Panc1 (cell line): ENCODE results near the gene AKAP6. TPM values are rescaled to one million over a fixed set of nuclear protein-coding genes. Genes with fewer than 3 reads are reported as not detected.

Experiments
- ATAC-seq: fragments of 200-7000 bp; cut with Tn5 transposase; 2 replicates; pipeline ENCODE4 v1.9.1; 2020; ENCODE audit warnings: mild to moderate bottlenecking, moderate library complexity
- BruUV-seq: library from RNA; stranded (reverse); fragments of 400-500 nt; replicated peaks from 2 replicates; lab custom pipeline; 2021; lab: Mats Ljungman, UMichigan
- CTCF ChIA-PET: fragments of 300-600 bp; sonication (Branson Sonifier 250); formaldehyde crosslinking; loops from one replicate; lab custom pipeline; 2022; ENCODE audit warnings: antibody characterized with exemption; lab: Charles Lee
- POLR2A ChIA-PET: fragments of 300-600 bp; sonication (Branson Sonifier 250); formaldehyde crosslinking; loops from one replicate; lab custom pipeline; 2022; ENCODE audit warnings: antibody characterized with exemption; lab: Charles Lee
- DNase-seq: peaks from one replicate; pipeline ENCODE4 v3.0.0-alpha.2; 2010; ENCODE audit warnings: low read depth, low spot score
- H3K27ac ChIP-seq: 2 replicates; pipeline ENCODE4 v1.5.1; 2011; ENCODE audit warnings: mild to moderate bottlenecking, low read length, inconsistent platforms
- H3K27me3 ChIP-seq: fragments of 200-500 bp; sonication (Bioruptor generic); 2 replicates; pipeline ENCODE4 v1.6.0; 2014; ENCODE audit warnings: low read length, inconsistent platforms; ENCODE audit not compliant: control insufficient read depth, insufficient read depth
- H3K36me3 ChIP-seq: fragments of 200-500 bp; sonication (Bioruptor generic); 2 replicates; pipeline ENCODE4 v1.5.1; 2014; ENCODE audit warnings: inconsistent platforms, mild to moderate bottlenecking, low read length, moderate library complexity; ENCODE audit not compliant: control insufficient read depth, insufficient read depth
- H3K4me1 ChIP-seq: 2 replicates; pipeline ENCODE4 v1.5.1; 2011; ENCODE audit warnings: inconsistent platforms, mild to moderate bottlenecking, low read length, moderate library complexity; ENCODE audit not compliant: control insufficient read depth, insufficient read depth
- H3K4me3 ChIP-seq, 2 experiments: 2 replicates each; pipeline ENCODE4 v1.5.1; 2011 to 2012; ENCODE audit warnings: low read depth in 2 of 2, low read length in 2 of 2, mild to moderate bottlenecking in 2 of 2, inconsistent platforms in 1 of 2, moderate library complexity in 1 of 2
- H3K9me3 ChIP-seq: fragments of 200-500 bp; sonication (Bioruptor generic); 2 replicates; pipeline ENCODE4 v1.5.1; 2014; ENCODE audit warnings: low read depth, mild to moderate bottlenecking, inconsistent platforms, low read length, moderate library complexity; ENCODE audit not compliant: control insufficient read depth, insufficient read depth
- CTCF ChIP-seq: fragments of 450-650 bp; IDR thresholded peaks from 2 replicates; pipeline ENCODE4 v1.5.1; 2017; ENCODE audit warnings: mild to moderate bottlenecking
- POLR2AphosphoS5 ChIP-seq: IDR thresholded peaks from 2 replicates; pipeline ENCODE4 v1.6.1; 2012; ENCODE audit warnings: mild to moderate bottlenecking, low read depth, low read length, moderate library complexity
- REST ChIP-seq, 2 experiments: IDR thresholded peaks; 2 replicates each; pipeline ENCODE4 v1.6.1; 2011 to 2012; ENCODE audit warnings: low read depth in 2 of 2, control low read depth in 1 of 2, low read length in 1 of 2, mild to moderate bottlenecking in 1 of 2, moderate library complexity in 1 of 2; ENCODE audit not compliant: insufficient read depth in 1 of 2
- SIN3A ChIP-seq: IDR thresholded peaks from 2 replicates; pipeline ENCODE4 v1.6.1; 2012; ENCODE audit warnings: low read depth, mild to moderate bottlenecking, low read length, moderate library complexity, borderline replicate concordance; ENCODE audit not compliant: insufficient read depth
- TCF7L2 ChIP-seq: IDR thresholded peaks from 2 replicates; pipeline ENCODE4 v1.6.1; 2011; ENCODE audit warnings: mild to moderate bottlenecking, low read depth, low read length, inconsistent platforms
- in situ Hi-C: cut with HindIII; loops from 2 replicates; pipeline ENCODE4 v1.10.0; 2016; ENCODE audit warnings: low sequenced_read_pairs, low pct_unique_long_range_greater_than_20kb
- intact Hi-C: fragments of 100-400 bp; cut with micrococcal nuclease; formaldehyde crosslinking; loops from one replicate; pipeline ENCODE4 v1.10.0; 2022; ENCODE audit not compliant: unreplicated experiment
- total RNA-seq: library from RNA; stranded (reverse); gene quantifications from one replicate; pipeline ENCODE4 v1.2.1, GENCODE V29; 2021; ENCODE audit not compliant: unreplicated experiment

Gene AKAP6
- total RNA-seq, 1 experiment from 2014 or later: 0.82 TPM

GRCh38 chr14:32400480-32400879 lies 71.4 kb downstream of the AKAP6 start:
- BruUV-seq: no TSS peak

GRCh38 chr14:32403021-32403420 lies 73.9 kb downstream of the AKAP6 start:
- in situ Hi-C loops: no loop called here

More at GRCh38 chr14:32400480-32400879, 71.4 kb downstream of the AKAP6 start:
- no peak for ATAC-seq
- Histone ChIP-seq H3K4me1 (no peaks in the 10 kb centered on the region), H3K4me3 (no peak overlapping the region), H3K36me3 (no peaks in the 10 kb centered on the region), H3K9me3 (no peaks in the 10 kb centered on the region), H3K27ac (no peak overlapping the region), H3K27me3 (no peaks in the 10 kb centered on the region)
- ChIA-PET CTCF (no interaction called here), POLR2A (no interaction called here)
- TF ChIP-seq CTCF (no peak), SIN3A (no peak)
- no peak for DNase-seq
- intact Hi-C loops (no loop called here), in situ Hi-C loops (no loop called here)

More at GRCh38 chr14:32403021-32403420, 73.9 kb downstream of the AKAP6 start:
- CTCF ChIA-PET: no interaction called here
- intact Hi-C loops: no loop called here
- no peak overlapping the region for H3K4me3 ChIP-seq
- DNase-seq (no peak), ATAC-seq (no peak)
- no TSS peak for BruUV-seq
- no peaks in the 10 kb centered on the region for H3K27me3 ChIP-seq
- TF ChIP-seq POLR2AphosphoS5 (no peak), CTCF (no peak), SIN3A (no peak), REST (IDR thresholded peaks at IDR 0.05; ENCODE audit: insufficient read depth in 1 of 2, low read depth in 2 of 2, low read length in 1 of 2) (no peak), TCF7L2 (no peak)
- H3K4me1 ChIP-seq: no peaks in the 10 kb centered on the region
- H3K9me3 ChIP-seq: no peaks in the 10 kb centered on the region
- no peak overlapping the region for H3K27ac ChIP-seq
- POLR2A ChIA-PET: no interaction called here
- no peaks in the 10 kb centered on the region for H3K36me3 ChIP-seq
